MM.1S (cell line): ENCODE results near the gene FAM20A.

Source experiments
- DNase-seq: peaks from one replicate; pipeline ENCODE4 v3.0.0-alpha.2; 2015
- H2AFZ ChIP-seq: fragments of 300-600 bp; sonication (generic); 2 replicates; pipeline ENCODE4 v1.6.0; 2016; ENCODE audit warnings: antibody characterized with exemption, low read length
- H3F3A ChIP-seq: fragments of 300-600 bp; sonication (generic); 2 replicates; pipeline ENCODE4 v1.6.1; 2016; ENCODE audit warnings: mild to moderate bottlenecking, antibody characterized with exemption, low read length, moderate library complexity, mixed read lengths; ENCODE audit not compliant: insufficient read depth
- H3K27ac ChIP-seq: fragments of 300-600 bp; sonication (generic); 2 replicates; pipeline ENCODE4 v1.5.1; 2016; ENCODE audit warnings: mild to moderate bottlenecking, low read length
- H3K27me3 ChIP-seq: fragments of 300-600 bp; sonication (generic); replicated peaks from 2 replicates; pipeline ENCODE4 v1.6.0; 2016; ENCODE audit warnings: low read length; ENCODE audit not compliant: insufficient read depth
- H3K36me3 ChIP-seq: fragments of 300-600 bp; sonication (generic); replicated peaks from 2 replicates; pipeline ENCODE4 v1.6.1; 2016; ENCODE audit warnings: mild to moderate bottlenecking, low read length, mixed read lengths; ENCODE audit not compliant: insufficient read depth
- H3K4me1 ChIP-seq: fragments of 300-600 bp; sonication (generic); 2 replicates; pipeline ENCODE4 v1.6.1; 2016; ENCODE audit warnings: low read length, mixed read lengths
- H3K4me2 ChIP-seq: fragments of 300-600 bp; sonication (generic); 2 replicates; pipeline ENCODE4 v1.6.0; 2016; ENCODE audit warnings: low read depth, low read length
- H3K4me3 ChIP-seq: fragments of 300-600 bp; sonication (generic); 2 replicates; pipeline ENCODE4 v1.5.1; 2016; ENCODE audit warnings: low read length, mixed read lengths
- H3K79me2 ChIP-seq: fragments of 300-600 bp; sonication (generic); 2 replicates; pipeline ENCODE4 v1.6.1; 2016; ENCODE audit warnings: mixed run types, low read length, mixed read lengths
- H3K9ac ChIP-seq: fragments of 300-600 bp; sonication (generic); 2 replicates; pipeline ENCODE4 v1.6.1; 2016; ENCODE audit warnings: low read length, mixed read lengths
- H3K9me2 ChIP-seq: fragments of 300-600 bp; sonication (generic); replicated peaks from 2 replicates; pipeline ENCODE4 v1.6.1; 2016; ENCODE audit warnings: mild to moderate bottlenecking, low read length, mixed read lengths; ENCODE audit not compliant: insufficient read depth
- H3K9me3 ChIP-seq: fragments of 300-600 bp; sonication (generic); replicated peaks from 2 replicates; pipeline ENCODE4 v1.6.1; 2016; ENCODE audit warnings: mild to moderate bottlenecking, low read length, mixed read lengths; ENCODE audit not compliant: insufficient read depth
- H4K20me1 ChIP-seq: fragments of 300-600 bp; sonication (generic); 2 replicates; pipeline ENCODE4 v1.6.1; 2016; ENCODE audit warnings: mild to moderate bottlenecking, low read length, moderate library complexity, mixed read lengths; ENCODE audit not compliant: insufficient read depth
- EZH2 ChIP-seq: fragments of 300-600 bp; sonication (generic); optimal IDR thresholded peaks from 2 replicates; pipeline ENCODE3; 2017; ENCODE audit warnings: low read depth, mild to moderate bottlenecking, antibody characterized with exemption, low read length, mixed read lengths
- EZH2phosphoT487 ChIP-seq: fragments of 300-600 bp; sonication (generic); IDR thresholded peaks from 2 replicates; pipeline ENCODE4 v1.6.1; 2018; ENCODE audit warnings: antibody characterized with exemption, low read length
- TF ChIP-seq, protein P1 (sequence below): fragments of 300-600 bp; sonication (generic); IDR thresholded peaks from 2 replicates; pipeline ENCODE4 v1.5.1; 2016; ENCODE audit warnings: antibody characterized with exemption, low read length, mixed read lengths

The FAM20A gene

DNA sequence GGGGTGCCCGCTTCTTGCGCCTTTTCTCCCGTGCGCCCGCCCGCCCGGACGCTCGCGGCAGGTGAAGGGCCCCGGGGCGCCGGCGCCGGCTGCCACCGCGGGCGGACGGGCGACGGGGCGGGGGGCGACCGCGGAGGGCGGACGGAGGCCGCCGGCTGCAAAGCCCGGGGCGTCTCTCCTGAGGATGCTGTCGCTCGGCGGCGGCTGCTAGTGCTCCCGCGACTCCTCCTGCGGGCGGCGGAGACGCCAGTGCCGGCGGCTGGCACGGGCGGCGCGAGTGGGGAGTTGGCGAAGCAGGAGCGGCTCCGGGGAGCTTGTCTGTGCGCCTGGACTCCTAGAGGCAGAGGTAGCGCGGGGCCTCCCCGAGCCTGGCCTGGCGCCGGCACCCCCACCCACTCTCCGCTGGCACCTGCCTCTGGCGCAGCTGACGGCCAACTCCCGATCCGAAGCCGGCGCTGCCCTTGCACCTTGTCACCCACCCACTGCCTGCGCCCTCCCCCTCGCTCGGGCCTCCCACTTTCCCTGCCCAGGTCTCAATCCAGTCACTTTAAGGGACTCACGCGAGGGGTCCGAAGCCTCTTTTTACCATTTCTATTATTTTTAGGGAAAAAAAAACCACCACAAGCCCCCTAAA lies at the start of gene FAM20A:
TSS of gene FAM20A (minus strand) at position 437 of the 634 bp plus-strand sequence. CDS start 701 bp downstream, outside the sequence.
- Histone ChIP-seq H3K4me2 (peak within 1 kb of the TSS; percentile 97), H3F3A (peaks cover under 1% of the 10 kb centered on the region; the same call in 1 of the 2 replicates), H3K4me1 (peaks cover 15% of the 10 kb centered on the region), H2AFZ (peak within 1 kb of the TSS; percentile 78), H3K9ac (no peak within 1 kb of the TSS), H4K20me1 (no peaks in the 10 kb centered on the region), H3K4me3 (peak within 1 kb of the TSS; percentile 67), H3K79me2 (no peaks in the 10 kb centered on the region), H3K9me2 (no peaks in the 10 kb centered on the region), H3K36me3 (no peaks in the 10 kb centered on the region), H3K27ac (no peak within 1 kb of the TSS), H3K9me3 (no peaks in the 10 kb centered on the region), H3K27me3 (no peaks in the 10 kb centered on the region)
- TF ChIP-seq EZH2 (no peak), EZH2phosphoT487 (no peak)
- TF ChIP-seq, protein P1, sequence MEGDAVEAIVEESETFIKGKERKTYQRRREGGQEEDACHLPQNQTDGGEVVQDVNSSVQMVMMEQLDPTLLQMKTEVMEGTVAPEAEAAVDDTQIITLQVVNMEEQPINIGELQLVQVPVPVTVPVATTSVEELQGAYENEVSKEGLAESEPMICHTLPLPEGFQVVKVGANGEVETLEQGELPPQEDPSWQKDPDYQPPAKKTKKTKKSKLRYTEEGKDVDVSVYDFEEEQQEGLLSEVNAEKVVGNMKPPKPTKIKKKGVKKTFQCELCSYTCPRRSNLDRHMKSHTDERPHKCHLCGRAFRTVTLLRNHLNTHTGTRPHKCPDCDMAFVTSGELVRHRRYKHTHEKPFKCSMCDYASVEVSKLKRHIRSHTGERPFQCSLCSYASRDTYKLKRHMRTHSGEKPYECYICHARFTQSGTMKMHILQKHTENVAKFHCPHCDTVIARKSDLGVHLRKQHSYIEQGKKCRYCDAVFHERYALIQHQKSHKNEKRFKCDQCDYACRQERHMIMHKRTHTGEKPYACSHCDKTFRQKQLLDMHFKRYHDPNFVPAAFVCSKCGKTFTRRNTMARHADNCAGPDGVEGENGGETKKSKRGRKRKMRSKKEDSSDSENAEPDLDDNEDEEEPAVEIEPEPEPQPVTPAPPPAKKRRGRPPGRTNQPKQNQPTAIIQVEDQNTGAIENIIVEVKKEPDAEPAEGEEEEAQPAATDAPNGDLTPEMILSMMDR: no peak
- DNase-seq: no peak

DNA sequence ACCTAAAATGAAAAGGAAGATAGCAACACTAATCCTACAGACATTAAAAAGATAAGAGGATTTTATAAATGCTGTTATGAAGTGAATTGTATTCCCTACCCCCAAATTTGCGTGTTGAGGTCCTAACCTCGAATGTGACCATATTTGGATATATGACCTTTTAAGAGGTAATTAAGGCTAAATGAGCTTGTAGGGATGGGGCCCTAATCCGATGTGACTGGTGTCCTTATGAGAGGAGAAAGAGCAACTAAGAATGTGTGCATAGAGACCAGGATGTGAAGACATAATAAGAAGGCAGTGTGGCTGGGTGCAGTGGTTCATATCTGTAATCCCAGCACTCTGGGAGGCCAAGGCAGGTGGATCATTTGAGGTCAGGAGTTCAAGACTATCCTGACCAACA lies 48.2 kb upstream of the FAM20A start:
- Histone ChIP-seq H3K4me3 (no peak overlapping the region), H3K4me2 (no peak overlapping the region), H3K79me2 (no peaks in the 10 kb centered on the region), H3K9ac (no peak overlapping the region), H2AFZ (no peak overlapping the region), H3K4me1 (no peaks in the 10 kb centered on the region), H3K27me3 (no peaks in the 10 kb centered on the region), H3K9me3 (no peaks in the 10 kb centered on the region), H3K9me2 (no peaks in the 10 kb centered on the region), H3K36me3 (no peaks in the 10 kb centered on the region), H3K27ac (no peak overlapping the region), H4K20me1 (no peaks in the 10 kb centered on the region), H3F3A (no peaks in the 10 kb centered on the region)
- DNase-seq: no peak
- TF ChIP-seq, protein P1: no peak
- no peak for TF ChIP-seq EZH2
- TF ChIP-seq EZH2phosphoT487: no peak

DNA sequence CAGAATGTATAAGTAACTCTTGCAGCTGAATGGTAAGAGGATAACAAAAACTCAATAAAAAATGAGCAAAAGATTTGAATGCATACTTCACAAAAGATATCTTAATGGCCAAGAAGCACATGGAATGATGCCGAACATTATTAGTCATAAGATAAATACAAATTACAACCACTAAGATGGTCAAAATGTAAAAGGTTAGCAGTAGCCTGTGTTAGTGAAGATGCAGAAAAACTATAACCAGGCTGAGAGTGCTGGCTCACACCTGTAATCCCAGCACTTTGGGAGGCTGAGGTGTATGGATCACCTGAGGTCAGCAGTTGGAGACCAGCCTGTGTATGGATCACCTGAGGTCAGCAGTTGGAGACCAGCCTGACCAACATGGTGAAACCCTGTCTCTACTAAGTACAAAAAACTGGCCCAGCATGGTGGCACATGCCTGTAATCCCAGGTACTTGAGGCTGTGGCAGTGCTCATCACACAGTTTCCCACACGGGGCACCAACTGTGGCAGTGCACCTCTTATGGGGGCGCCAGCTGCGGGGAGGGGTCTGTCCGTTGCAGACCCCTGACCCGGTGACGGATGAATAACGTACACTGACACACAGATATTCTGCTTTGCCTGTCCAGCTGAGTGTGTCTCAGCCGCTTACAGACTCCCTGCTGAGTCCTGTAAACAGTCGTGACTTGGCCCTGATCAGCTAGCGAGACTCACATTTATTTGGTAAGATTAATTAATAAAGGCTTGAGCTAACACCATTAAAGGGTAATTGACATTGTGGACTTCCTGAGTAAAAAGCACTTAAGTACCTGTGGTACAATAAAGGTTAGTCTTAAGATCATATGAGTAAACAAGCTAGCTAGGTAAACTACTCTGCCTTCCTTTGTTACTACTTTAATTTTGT lies 45.7 kb upstream of the FAM20A start:
- H4K20me1 ChIP-seq: no peaks in the 10 kb centered on the region
- DNase-seq: no peak
- no peaks in the 10 kb centered on the region for H3K9me2 ChIP-seq
- H3K4me2 ChIP-seq: no peak overlapping the region
- no peaks in the 10 kb centered on the region for H3K27me3 ChIP-seq
- H3K79me2 ChIP-seq: no peaks in the 10 kb centered on the region
- no peak overlapping the region for H3K27ac ChIP-seq
- H3K36me3 ChIP-seq: no peaks in the 10 kb centered on the region
- H3K4me3 ChIP-seq: no peak overlapping the region
- no peaks in the 10 kb centered on the region for H3K4me1 ChIP-seq
- H3F3A ChIP-seq: no peaks in the 10 kb centered on the region
- TF ChIP-seq EZH2 (no peak), EZH2phosphoT487 (no peak)
- TF ChIP-seq, protein P1: no peak
- no peak overlapping the region for H2AFZ ChIP-seq
- no peak overlapping the region for H3K9ac ChIP-seq
- H3K9me3 ChIP-seq: no peaks in the 10 kb centered on the region
